OCI-LY7 (cell line): ENCODE results near the gene CCNO.

ENCODE experiments used
- EZH2phosphoT487 ChIP-seq: fragments of 200-600 bp; sonication (generic); IDR thresholded peaks from 2 replicates; pipeline ENCODE4 v1.6.1; 2018; ENCODE audit warnings: low read depth, borderline replicate concordance, mild to moderate bottlenecking, mixed run types, antibody characterized with exemption, low read length, moderate library complexity, mixed read lengths
- TF ChIP-seq, protein P1 (sequence below): fragments of 200-600 bp; sonication (generic); conservative IDR thresholded peaks from 2 replicates; pipeline ENCODE4 v1.5.1; 2014; ENCODE audit warnings: mild to moderate bottlenecking, antibody characterized with exemption, low read length, moderate library complexity, mixed read lengths

GRCh38 chr5:55218967-55219366 is 14.4 kb downstream of the CCNO start:
- TF ChIP-seq, protein P1, sequence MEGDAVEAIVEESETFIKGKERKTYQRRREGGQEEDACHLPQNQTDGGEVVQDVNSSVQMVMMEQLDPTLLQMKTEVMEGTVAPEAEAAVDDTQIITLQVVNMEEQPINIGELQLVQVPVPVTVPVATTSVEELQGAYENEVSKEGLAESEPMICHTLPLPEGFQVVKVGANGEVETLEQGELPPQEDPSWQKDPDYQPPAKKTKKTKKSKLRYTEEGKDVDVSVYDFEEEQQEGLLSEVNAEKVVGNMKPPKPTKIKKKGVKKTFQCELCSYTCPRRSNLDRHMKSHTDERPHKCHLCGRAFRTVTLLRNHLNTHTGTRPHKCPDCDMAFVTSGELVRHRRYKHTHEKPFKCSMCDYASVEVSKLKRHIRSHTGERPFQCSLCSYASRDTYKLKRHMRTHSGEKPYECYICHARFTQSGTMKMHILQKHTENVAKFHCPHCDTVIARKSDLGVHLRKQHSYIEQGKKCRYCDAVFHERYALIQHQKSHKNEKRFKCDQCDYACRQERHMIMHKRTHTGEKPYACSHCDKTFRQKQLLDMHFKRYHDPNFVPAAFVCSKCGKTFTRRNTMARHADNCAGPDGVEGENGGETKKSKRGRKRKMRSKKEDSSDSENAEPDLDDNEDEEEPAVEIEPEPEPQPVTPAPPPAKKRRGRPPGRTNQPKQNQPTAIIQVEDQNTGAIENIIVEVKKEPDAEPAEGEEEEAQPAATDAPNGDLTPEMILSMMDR: no peak
- TF ChIP-seq EZH2phosphoT487: no peak
